Measurements from ENCODE around the gene IL11. TPM values are rescaled to one million over a fixed set of nuclear protein-coding genes. Genes with fewer than 3 reads are reported as not detected.

IL11 gene
- total and polyA plus RNA-seq, 2 of the 13 experiments (the other 11 are each of a cell fraction or from before 2014, with no cell fraction given): 2.5 to 2.9 TPM

GRCh38 chr19:55377356-55378131, 7.3 kb upstream of the IL11 start:
- intact Hi-C loops (cut with micrococcal nuclease; ENCODE audit: unreplicated experiment): no loop called here
- POLR2A ChIA-PET: interaction anchor here (2.3 kb wide), 1 partner anchor 30 kb away, joined by 6 read pairs; the partner anchor contains the start of gene UBE2S
- ATAC-seq: peak; percentile 78
- TF ChIP-seq SAP130 (CRISPR knock-in tag; IDR thresholded peaks at IDR 0.05; ENCODE audit: low read depth): peak; percentile 50
- no peak for TF ChIP-seq NFYC (CRISPR knock-in tag; IDR thresholded peaks at IDR 0.05)
- 0 out of 2 replicates have a peak, but pooled peaks have one; percentile 41 for TF ChIP-seq ZNF451 (CRISPR knock-in tag; IDR thresholded peaks at IDR 0.05)
- TF ChIP-seq FLYWCH1 (CRISPR knock-in tag; IDR thresholded peaks at IDR 0.05): no peak
- TF ChIP-seq POGZ (CRISPR knock-in tag; IDR thresholded peaks at IDR 0.05): no peak
- no peak for TF ChIP-seq ZNF746 (CRISPR knock-in tag; IDR thresholded peaks at IDR 0.05)
- no peak for TF ChIP-seq SNRNP70 (IDR thresholded peaks at IDR 0.05; ENCODE audit: low read depth, low read length)
- no peak for TF ChIP-seq PRDM10 (CRISPR knock-in tag; IDR thresholded peaks at IDR 0.05; ENCODE audit: low read depth)
- no peak for TF ChIP-seq ZKSCAN1 (IDR thresholded peaks at IDR 0.05; ENCODE audit: low read length)
- no peak for TF ChIP-seq ZNF136 (CRISPR knock-in tag; IDR thresholded peaks at IDR 0.05; ENCODE audit: low read depth)
- no peak for TF ChIP-seq ZNF280D (CRISPR knock-in tag; IDR thresholded peaks at IDR 0.05)
- 0 out of 2 replicates have a peak, but pooled peaks have one; percentile 17 for TF ChIP-seq CBX5 (CRISPR knock-in tag; IDR thresholded peaks at IDR 0.05; ENCODE audit: borderline replicate concordance)
- no peak for TF ChIP-seq ZBTB38 (CRISPR knock-in tag; IDR thresholded peaks at IDR 0.05)
- no peak for TF ChIP-seq GMEB1 (CRISPR knock-in tag; IDR thresholded peaks at IDR 0.05; ENCODE audit: borderline replicate concordance)
- no peak; the same call in 1 of the 2 replicates for TF ChIP-seq ARHGAP35 (CRISPR knock-in tag; IDR thresholded peaks at IDR 0.05; ENCODE audit: borderline replicate concordance)

More at GRCh38 chr19:55377356-55378131, 7.3 kb upstream of the IL11 start:
- peaks cover 66% of the 10 kb centered on the region for H3K4me1 ChIP-seq (ENCODE audit: insufficient read depth, low read length)
- H3K9me3 ChIP-seq (ENCODE audit: low read length): no peaks in the 10 kb centered on the region
- FAIRE-seq: peak; percentile 50
- no peaks in the 10 kb centered on the region for H4K20me1 ChIP-seq (ENCODE audit: insufficient read depth, low read length)
- no peaks in the 10 kb centered on the region for H3K79me2 ChIP-seq (ENCODE audit: insufficient read depth, low read length)
- CTCF ChIA-PET (ENCODE audit: low intra/inter-chr PET ratio, low total read pairs): no interaction called here
- peak overlapping the region; percentile 2 to 68 (median 35); a peak in 5 of 6 replicates for H3K4me3 ChIP-seq (replicated peaks in 1 of 3; ENCODE audit: insufficient read depth in 1 of 3, low read depth in 2 of 3, low read length in 3 of 3)
- no peak overlapping the region for H3K27ac ChIP-seq (ENCODE audit: extremely low read length, insufficient read depth, low read length)
- H3K9ac ChIP-seq (ENCODE audit: insufficient read depth, low read depth, low read length): peak overlapping the region; percentile 47; the same call in 1 of the 2 replicates
- peaks cover 0 to 7% of the 10 kb centered on the region in 2 experiments; a peak in 1 of 5 replicates for H3K27me3 ChIP-seq (ENCODE audit: control insufficient read depth in 1 of 2, insufficient read depth in 2 of 2, low read length in 2 of 2)
- peak overlapping the region; percentile 85 for H3K4me2 ChIP-seq (ENCODE audit: low read depth, low read length)
- WGBS (ENCODE audit: low lambda C conversion rate): 6% methylated on average over 7 of the region's 43 CpGs
- BruUV-seq (replicated peaks): no TSS peak
- peak; percentile 52 for DNase-seq (ENCODE audit: low spot score)
- in situ Hi-C loops (cut with HindIII; ENCODE audit: extremely low pct_ligation_motif_present, low pct_unique_long_range_greater_than_20kb): no loop called here
- no peak overlapping the region for H2AFZ ChIP-seq (ENCODE audit: low read length)
- H3K36me3 ChIP-seq (replicated peaks in 1 of 2; ENCODE audit: control insufficient read depth in 1 of 2, insufficient read depth in 2 of 2, low read length in 2 of 2): no peaks in the 10 kb centered on the region
